HepG2 (cell line): ENCODE data around the gene BCAS3. TPM values are rescaled to one million over a fixed set of nuclear protein-coding genes. Genes with fewer than 3 reads are reported as not detected.

Source experiments
- ATAC-seq: fragments of 200-7000 bp; cut with Tn5 transposase; 3 replicates; pipeline ENCODE4 v1.9.1; 2020; ENCODE audit warnings: mild to moderate bottlenecking, moderate library complexity
- BruUV-seq: library from RNA; stranded (reverse); fragments of 400-500 nt; replicated peaks from 2 replicates; lab custom pipeline; 2021; lab: Mats Ljungman, UMichigan
- CTCF ChIA-PET: fragments of 300-600 bp; formaldehyde crosslinking; extraction: SDS; loops from one replicate; lab custom pipeline; 2021; ENCODE audit warnings: low total read pairs, inconsistent platforms, low intra/inter-chr PET ratio; lab: Yijun Ruan, JAX
- POLR2A ChIA-PET: fragments of 350-600 bp; sonication (Branson Sonifier 250); formaldehyde crosslinking; loops from one replicate; lab custom pipeline; 2020; ENCODE audit warnings: antibody characterized with exemption, inconsistent platforms; lab: Yijun Ruan, JAX
- DNase-seq: peaks from one replicate; pipeline ENCODE4 v3.0.0-alpha.2; 2015; ENCODE audit warnings: low spot score
- FAIRE-seq: peaks from 3 replicates; lab custom pipeline; 2011; peaks lifted over from hg19 to GRCh38; lab: Jason Lieb, UNC
- H2AFZ ChIP-seq: one replicate; pipeline ENCODE4 v1.6.1; 2011; ENCODE audit warnings: low read length, inconsistent platforms
- H3K27ac ChIP-seq: fragments of 300-600 bp; 3 replicates; pipeline ENCODE4 v1.8.0; 2011; ENCODE audit warnings: mixed run types, mild to moderate bottlenecking, mixed read lengths, low read length, inconsistent platforms; ENCODE audit not compliant: insufficient read depth; ENCODE audit errors: extremely low read length
- H3K27me3 ChIP-seq, 2 experiments: fragments of 200-600 bp in 1 of 2; 2 replicates in 1 of 2; 3 replicates in 1 of 2; pipeline versions ENCODE4 v1.6.0 to v1.8.0; 2011; ENCODE audit warnings: low read length in 2 of 2, mild to moderate bottlenecking in 2 of 2, moderate library complexity in 2 of 2, inconsistent platforms in 1 of 2; ENCODE audit not compliant: insufficient read depth in 2 of 2, control insufficient read depth in 1 of 2
- H3K36me3 ChIP-seq, 2 experiments: fragments of 200-600 bp in 1 of 2; replicated peaks in 1 of 2; 2 replicates in 1 of 2; 3 replicates in 1 of 2; pipeline versions ENCODE4 v1.5.1 to v1.8.0; 2011; ENCODE audit warnings: low read length in 2 of 2, inconsistent platforms in 1 of 2; ENCODE audit not compliant: insufficient read depth in 2 of 2, control insufficient read depth in 1 of 2
- H3K4me1 ChIP-seq: 2 replicates; pipeline ENCODE4 v1.5.1; 2012; ENCODE audit warnings: low read length, inconsistent platforms; ENCODE audit not compliant: insufficient read depth
- H3K4me2 ChIP-seq: 2 replicates; pipeline ENCODE4 v1.6.0; 2011; ENCODE audit warnings: low read depth, low read length, inconsistent platforms
- H3K4me3 ChIP-seq, 3 experiments: fragments of 200-600 bp in 1 of 3; sonication (generic), shearing (Covaris generic) in 1 of 3; replicated peaks in 1 of 3; 2 replicates each; pipeline ENCODE4 v1.5.1; 2011 to 2016; ENCODE audit warnings: low read length in 3 of 3, inconsistent platforms in 2 of 3, low read depth in 2 of 3, mild to moderate bottlenecking in 2 of 3, control low read depth in 1 of 3, mixed read lengths in 1 of 3; ENCODE audit not compliant: insufficient read depth in 1 of 3
- H3K79me2 ChIP-seq: one replicate; pipeline ENCODE4 v1.6.1; 2011; ENCODE audit warnings: low read length, inconsistent platforms; ENCODE audit not compliant: insufficient read depth
- H3K9ac ChIP-seq: 2 replicates; pipeline ENCODE4 v1.6.0; 2011; ENCODE audit warnings: mild to moderate bottlenecking, low read depth, low read length, inconsistent platforms; ENCODE audit not compliant: insufficient read depth
- H3K9me3 ChIP-seq: 2 replicates; pipeline ENCODE4 v1.5.1; 2012; ENCODE audit warnings: mild to moderate bottlenecking, low read length
- H4K20me1 ChIP-seq: 2 replicates; pipeline ENCODE4 v1.6.0; 2011; ENCODE audit warnings: inconsistent platforms, mild to moderate bottlenecking, low read length, moderate library complexity; ENCODE audit not compliant: insufficient read depth
- BCL6 ChIP-seq: IDR thresholded peaks from 2 replicates; pipeline ENCODE4 v1.6.1; 2016; ENCODE audit warnings: missing genetic modification reagents, missing compliant biosample characterization
- BORCS8-MEF2B ChIP-seq: sonication (generic); formaldehyde crosslinking; IDR thresholded peaks from 2 replicates; pipeline ENCODE4 v1.8.0; 2022; ENCODE audit warnings: mild to moderate bottlenecking, missing genetic modification reagents
- CHCHD3 ChIP-seq: sonication (generic); formaldehyde crosslinking; IDR thresholded peaks from 2 replicates; pipeline ENCODE4 v1.8.0; 2022; ENCODE audit warnings: mild to moderate bottlenecking, missing genetic modification reagents, moderate library complexity
- MTA3 ChIP-seq: sonication (generic); formaldehyde crosslinking; IDR thresholded peaks from 2 replicates; pipeline ENCODE4 v1.4.0; 2020; ENCODE audit warnings: missing genetic modification reagents
- SMYD3 ChIP-seq: sonication (generic); formaldehyde crosslinking; IDR thresholded peaks from 2 replicates; pipeline ENCODE4 v1.8.1; 2023; ENCODE audit warnings: mild to moderate bottlenecking, missing genetic modification reagents
- ZFY ChIP-seq: sonication (generic); formaldehyde crosslinking; IDR thresholded peaks from 2 replicates; pipeline ENCODE4 v1.4.0; 2020; ENCODE audit warnings: missing genetic modification reagents
- ZNF329 ChIP-seq: sonication (generic); formaldehyde crosslinking; IDR thresholded peaks from 2 replicates; pipeline ENCODE4 v1.9.0; 2021; ENCODE audit warnings: low read depth, mild to moderate bottlenecking, missing genetic modification reagents
- ZNF343 ChIP-seq: sonication (generic); formaldehyde crosslinking; IDR thresholded peaks from 2 replicates; pipeline ENCODE4 v1.4.0; 2020; ENCODE audit warnings: mild to moderate bottlenecking, missing genetic modification reagents
- WGBS: methylation state at CpG from one replicate; pipeline ENCODE4 v1.1.6; 2017; ENCODE audit warnings: low lambda C conversion rate; 5-methylcytosine and 5-hydroxymethylcytosine counted together
- in situ Hi-C: cut with HindIII; loops from 2 replicates; pipeline ENCODE4 v1.10.0; 2017; ENCODE audit warnings: low pct_unique_long_range_greater_than_20kb; ENCODE audit not compliant: extremely low pct_ligation_motif_present
- intact Hi-C: fragments of 100-400 bp; cut with micrococcal nuclease; formaldehyde crosslinking; loops from one replicate; pipeline ENCODE4 v1.10.0; 2022; ENCODE audit not compliant: unreplicated experiment
- polyA plus RNA-seq, 8 experiments: library from polyadenylated mRNA; depleted of rRNA in 3 of 8; stranded (reverse) in 7 of 8; unstranded in 1 of 8; fragments of >200 nt; fragmentation: Illumina TruSeq in 4 of 8; extraction: Trizol in 4 of 8; gene quantifications; 2 replicates each; pipeline versions ENCODE4 v1.2.1 to v1.2.3, GENCODE V29; 2011 to 2016; ENCODE audit warnings: low read depth in 4 of 8, missing spikeins in 1 of 8, mixed read lengths in 1 of 8; ENCODE audit not compliant: insufficient read depth in 1 of 8
- total RNA-seq, 5 experiments: library from RNA; depleted of rRNA; stranded (reverse); fragments of >200 nt; fragmentation: Illumina TruSeq; extraction: Trizol; gene quantifications; 2 replicates each; pipeline ENCODE4 v1.2.3, GENCODE V29; 2016; ENCODE audit warnings: low read depth in 1 of 5
- TF ChIP-seq, protein P1 (sequence below): sonication (generic); formaldehyde crosslinking; IDR thresholded peaks from 2 replicates; pipeline ENCODE4 v1.8.1; 2023; ENCODE audit warnings: missing genetic modification reagents, inconsistent platforms, borderline replicate concordance
- TF ChIP-seq, protein P2 (sequence below): sonication (generic); formaldehyde crosslinking; IDR thresholded peaks from 2 replicates; pipeline ENCODE4 v1.5.0; 2020; ENCODE audit warnings: mild to moderate bottlenecking, low read depth, missing genetic modification reagents, borderline replicate concordance

Gene BCAS3
- total and polyA plus RNA-seq, 2 of the 13 experiments (the other 11 are each of a cell fraction or from before 2014, with no cell fraction given), result 10.7 to 11.2 TPM

DNA sequence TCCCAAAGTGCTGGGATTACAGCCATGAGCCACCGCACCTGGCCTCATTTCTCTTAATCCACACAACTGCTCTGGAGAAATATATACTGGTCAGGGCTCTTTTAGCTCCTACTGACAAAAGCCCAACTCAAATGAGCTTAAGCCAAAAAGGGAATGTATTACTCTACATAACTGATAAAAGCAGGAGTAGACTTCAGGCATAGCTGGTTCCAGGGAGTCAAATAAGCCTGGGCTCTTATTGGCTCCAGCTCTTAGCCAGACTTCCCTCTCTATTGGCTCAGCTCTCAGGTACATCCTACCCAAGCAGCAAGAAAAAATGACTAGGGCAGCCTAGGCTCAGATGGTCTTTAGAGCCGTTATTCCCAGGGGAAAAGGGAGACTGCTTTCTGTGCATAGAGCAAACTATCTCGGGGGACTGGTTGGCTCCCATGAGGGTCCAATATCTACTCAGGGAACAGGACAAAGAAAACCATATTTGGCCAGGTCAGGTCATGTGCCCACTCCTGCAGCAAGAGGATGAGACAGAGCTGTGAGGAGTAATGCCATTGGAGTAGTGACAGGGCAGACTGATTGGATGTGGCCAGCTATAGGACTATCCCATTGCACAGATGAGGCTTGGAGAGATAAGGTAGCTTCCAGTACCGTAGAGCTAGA lies 743.2 kb downstream of the BCAS3 start:
- CTCF ChIA-PET, result no interaction called here
- H3K4me2 ChIP-seq, result no peak overlapping the region
- no peak for DNase-seq
- in situ Hi-C loops (loop anchor here (10.0 kb wide), 1 partner anchor 134 kb away; no protein-coding TSS in a partner anchor), intact Hi-C loops (no loop called here)
- H3K36me3 ChIP-seq, result no peaks in the 10 kb centered on the region
- TF ChIP-seq, protein P1, sequence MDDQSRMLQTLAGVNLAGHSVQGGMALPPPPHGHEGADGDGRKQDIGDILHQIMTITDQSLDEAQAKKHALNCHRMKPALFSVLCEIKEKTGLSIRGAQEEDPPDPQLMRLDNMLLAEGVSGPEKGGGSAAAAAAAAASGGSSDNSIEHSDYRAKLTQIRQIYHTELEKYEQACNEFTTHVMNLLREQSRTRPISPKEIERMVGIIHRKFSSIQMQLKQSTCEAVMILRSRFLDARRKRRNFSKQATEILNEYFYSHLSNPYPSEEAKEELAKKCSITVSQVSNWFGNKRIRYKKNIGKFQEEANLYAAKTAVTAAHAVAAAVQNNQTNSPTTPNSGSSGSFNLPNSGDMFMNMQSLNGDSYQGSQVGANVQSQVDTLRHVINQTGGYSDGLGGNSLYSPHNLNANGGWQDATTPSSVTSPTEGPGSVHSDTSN, result no peak
- TF ChIP-seq, protein P2, sequence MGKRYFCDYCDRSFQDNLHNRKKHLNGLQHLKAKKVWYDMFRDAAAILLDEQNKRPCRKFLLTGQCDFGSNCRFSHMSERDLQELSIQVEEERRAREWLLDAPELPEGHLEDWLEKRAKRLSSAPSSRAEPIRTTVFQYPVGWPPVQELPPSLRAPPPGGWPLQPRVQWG (CRISPR knock-in tag), result no peak
- TF ChIP-seq ZNF329 (CRISPR knock-in tag) (0 out of 2 replicates have a peak, but pooled peaks have one; percentile 82), ZFY (CRISPR knock-in tag) (no peak)
- POLR2A ChIA-PET, result no interaction called here
- WGBS, result 82% methylated on average over 4 of the region's 4 CpGs
- H4K20me1 ChIP-seq, result no peaks in the 10 kb centered on the region
- no peaks in the 10 kb centered on the region for H3K9me3 ChIP-seq
- no peak overlapping the region for H3K27ac ChIP-seq
- H3K79me2 ChIP-seq, result no peaks in the 10 kb centered on the region
- peaks cover 31% of the 10 kb centered on the region for H3K4me1 ChIP-seq
- H3K27me3 ChIP-seq, result no peaks in the 10 kb centered on the region
- no peak for FAIRE-seq
- H2AFZ ChIP-seq, result no peak overlapping the region
- ATAC-seq, result no peak
- no TSS peak for BruUV-seq
- H3K9ac ChIP-seq, result no peak overlapping the region
- no peak overlapping the region for H3K4me3 ChIP-seq

DNA sequence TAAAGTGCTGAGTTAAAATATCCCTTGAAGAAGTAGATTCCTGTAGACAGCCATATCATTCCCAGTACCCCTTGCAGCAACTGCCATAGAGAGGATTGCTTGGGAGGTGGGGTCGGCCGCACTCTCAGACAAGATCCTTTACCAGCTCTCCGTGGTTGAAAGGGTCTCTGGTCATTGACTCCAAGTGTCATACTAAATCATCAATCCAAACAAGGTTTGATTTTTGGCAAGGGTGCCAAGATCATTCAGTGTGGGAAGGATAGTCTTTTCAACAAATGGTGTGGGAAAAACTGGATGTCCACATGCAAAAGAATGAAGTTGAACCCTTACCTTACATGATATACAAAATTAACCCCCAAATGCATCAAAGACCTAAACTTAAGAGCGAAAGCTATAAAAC lies 743.8 kb downstream of the BCAS3 start:
- no TSS peak for BruUV-seq
- in situ Hi-C loops, result loop anchor here (10.0 kb wide), 1 partner anchor 133 kb away; no protein-coding TSS in a partner anchor
- POLR2A ChIA-PET, result no interaction called here
- no peak for TF ChIP-seq MTA3 (CRISPR knock-in tag)
- no peak for TF ChIP-seq BORCS8-MEF2B (CRISPR knock-in tag)
- no peak for TF ChIP-seq SMYD3
- no peak for TF ChIP-seq BCL6 (CRISPR knock-in tag)
- TF ChIP-seq ZNF343 (CRISPR knock-in tag), result no peak
- no peak for TF ChIP-seq CHCHD3 (CRISPR knock-in tag)

More for the DNA sequence above, 743.8 kb downstream of the BCAS3 start:
- Histone ChIP-seq H3K27me3 (no peaks in the 10 kb centered on the region), H2AFZ (no peak overlapping the region), H3K4me1 (peaks cover 31% of the 10 kb centered on the region), H3K4me2 (no peak overlapping the region), H3K9me3 (no peaks in the 10 kb centered on the region), H3K79me2 (no peaks in the 10 kb centered on the region), H3K4me3 (no peak overlapping the region), H4K20me1 (no peaks in the 10 kb centered on the region), H3K9ac (no peak overlapping the region), H3K27ac (no peak overlapping the region), H3K36me3 (no peaks in the 10 kb centered on the region)
- CTCF ChIA-PET, result no interaction called here
- intact Hi-C loops, result no loop called here
- 74% methylated on average over 4 of the region's 4 CpGs for WGBS
- DNase-seq, result no peak
- peak; percentile 60 for FAIRE-seq
- ATAC-seq, result no peak
